BJ (cell line): ENCODE data around the gene COA1. TPM values are rescaled to one million over a fixed set of nuclear protein-coding genes. Genes with fewer than 3 reads are reported as not detected.

ENCODE experiments used
- CTCF ChIA-PET: fragments of 350-600 bp; formaldehyde crosslinking; extraction: SDS; loops from one replicate; lab custom pipeline; 2021; ENCODE audit warnings: antibody characterized with exemption, inconsistent platforms; lab: Yijun Ruan, JAX
- POLR2A ChIA-PET: fragments of 300-600 bp; sonication (Branson Sonifier 250); formaldehyde crosslinking; extraction: SDS; loops from one replicate; lab custom pipeline; 2021; ENCODE audit warnings: antibody characterized with exemption; lab: Charles Lee
- DNase-seq: peaks from one replicate; pipeline ENCODE4 v3.0.0-alpha.2; 2011; ENCODE audit warnings: low read depth
- H3K27me3 ChIP-seq: 2 replicates; pipeline ENCODE4 v1.6.0; 2011; ENCODE audit warnings: low read length; ENCODE audit not compliant: control insufficient read depth, insufficient read depth
- H3K36me3 ChIP-seq: 2 replicates; pipeline ENCODE4 v1.5.1; 2011; ENCODE audit warnings: low read length; ENCODE audit not compliant: control insufficient read depth, insufficient read depth
- H3K4me3 ChIP-seq: 2 replicates; pipeline ENCODE4 v1.5.1; 2011; ENCODE audit warnings: low read depth, mild to moderate bottlenecking, control low read depth, low read length
- polyA plus RNA-seq: library from polyadenylated mRNA; depleted of rRNA; stranded (reverse); fragments of >200 nt; gene quantifications from 2 replicates; pipeline ENCODE4 v1.2.3, GENCODE V29; 2011
- TF ChIP-seq, protein P1 (sequence below): IDR thresholded peaks from 2 replicates; pipeline ENCODE4 v1.5.1; 2011; ENCODE audit warnings: low read depth, mild to moderate bottlenecking, control low read depth, inconsistent platforms, low read length, moderate library complexity; ENCODE audit not compliant: insufficient read depth

COA1 gene
- polyA plus RNA-seq, 1 experiment, result 20.2 TPM

DNA sequence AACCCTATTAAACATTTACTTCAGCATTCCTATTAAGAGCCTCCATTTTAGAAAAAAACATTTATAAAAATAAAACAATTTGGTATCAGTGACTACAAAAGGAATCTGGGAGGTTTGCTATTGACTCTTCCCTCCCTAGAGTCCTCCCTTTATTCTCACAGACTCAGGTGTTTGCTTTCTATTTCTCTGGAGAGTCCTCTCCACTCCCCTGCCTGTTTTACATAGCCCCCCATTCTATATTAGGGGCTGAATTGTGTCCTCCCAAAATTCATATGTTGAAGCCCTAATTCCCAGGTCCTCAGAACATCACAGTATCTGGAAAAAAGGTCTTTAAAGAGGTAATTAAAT lies 69.8 kb downstream of the COA1 start:
- TF ChIP-seq, protein P1, sequence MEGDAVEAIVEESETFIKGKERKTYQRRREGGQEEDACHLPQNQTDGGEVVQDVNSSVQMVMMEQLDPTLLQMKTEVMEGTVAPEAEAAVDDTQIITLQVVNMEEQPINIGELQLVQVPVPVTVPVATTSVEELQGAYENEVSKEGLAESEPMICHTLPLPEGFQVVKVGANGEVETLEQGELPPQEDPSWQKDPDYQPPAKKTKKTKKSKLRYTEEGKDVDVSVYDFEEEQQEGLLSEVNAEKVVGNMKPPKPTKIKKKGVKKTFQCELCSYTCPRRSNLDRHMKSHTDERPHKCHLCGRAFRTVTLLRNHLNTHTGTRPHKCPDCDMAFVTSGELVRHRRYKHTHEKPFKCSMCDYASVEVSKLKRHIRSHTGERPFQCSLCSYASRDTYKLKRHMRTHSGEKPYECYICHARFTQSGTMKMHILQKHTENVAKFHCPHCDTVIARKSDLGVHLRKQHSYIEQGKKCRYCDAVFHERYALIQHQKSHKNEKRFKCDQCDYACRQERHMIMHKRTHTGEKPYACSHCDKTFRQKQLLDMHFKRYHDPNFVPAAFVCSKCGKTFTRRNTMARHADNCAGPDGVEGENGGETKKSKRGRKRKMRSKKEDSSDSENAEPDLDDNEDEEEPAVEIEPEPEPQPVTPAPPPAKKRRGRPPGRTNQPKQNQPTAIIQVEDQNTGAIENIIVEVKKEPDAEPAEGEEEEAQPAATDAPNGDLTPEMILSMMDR, result no peak
- CTCF ChIA-PET, result no interaction called here
- Histone ChIP-seq H3K36me3 (peaks cover 1% of the 10 kb centered on the region; the same call in 1 of the 2 replicates), H3K27me3 (no peaks in the 10 kb centered on the region), H3K4me3 (no peak overlapping the region)
- POLR2A ChIA-PET, result no interaction called here
- DNase-seq, result no peak

DNA sequence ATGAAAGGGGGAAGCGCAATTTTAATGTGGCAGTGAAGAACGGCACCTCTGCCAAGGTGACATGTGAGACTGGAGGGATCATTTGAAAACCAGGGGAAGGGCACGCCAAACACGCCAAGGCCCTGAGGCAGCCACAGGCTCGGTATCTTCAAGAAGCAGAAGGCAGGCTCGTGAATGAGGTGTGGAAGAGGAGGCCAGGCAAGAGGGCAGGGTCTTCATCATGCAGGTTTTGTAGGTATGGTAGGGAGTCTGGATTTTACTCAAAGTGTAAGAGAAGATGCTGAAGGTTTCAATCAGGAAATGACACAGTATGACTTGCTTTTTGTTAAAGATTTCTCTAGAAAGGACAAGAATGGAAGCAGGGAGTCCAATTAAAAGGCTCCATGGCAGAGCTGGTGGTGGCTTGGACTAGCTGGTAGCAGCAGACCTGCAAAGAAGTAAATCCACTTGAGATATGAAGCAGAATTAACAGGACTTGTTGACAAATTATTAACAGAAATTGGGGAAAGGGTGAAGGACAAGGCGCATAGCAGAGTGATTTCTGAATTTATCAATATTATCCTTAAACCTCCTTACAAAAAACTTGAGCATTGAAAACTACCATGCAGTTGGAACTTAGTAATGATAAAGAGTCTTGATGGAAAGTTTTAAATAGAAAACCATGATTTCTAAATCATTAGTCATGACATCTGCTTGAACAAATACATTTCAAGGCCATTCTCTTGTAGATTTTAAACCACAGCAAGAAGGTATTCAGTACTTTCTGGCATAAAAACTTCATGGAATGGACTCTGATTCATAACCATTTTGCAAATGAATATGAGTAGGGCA lies 70.4 kb downstream of the COA1 start:
- ChIA-PET POLR2A (no interaction called here), CTCF (no interaction called here)
- TF ChIP-seq, protein P1, result no peak
- Histone ChIP-seq H3K4me3 (no peak overlapping the region), H3K27me3 (no peaks in the 10 kb centered on the region), H3K36me3 (peaks cover 1% of the 10 kb centered on the region; the same call in 1 of the 2 replicates)
- DNase-seq, result peak; percentile 88

DNA sequence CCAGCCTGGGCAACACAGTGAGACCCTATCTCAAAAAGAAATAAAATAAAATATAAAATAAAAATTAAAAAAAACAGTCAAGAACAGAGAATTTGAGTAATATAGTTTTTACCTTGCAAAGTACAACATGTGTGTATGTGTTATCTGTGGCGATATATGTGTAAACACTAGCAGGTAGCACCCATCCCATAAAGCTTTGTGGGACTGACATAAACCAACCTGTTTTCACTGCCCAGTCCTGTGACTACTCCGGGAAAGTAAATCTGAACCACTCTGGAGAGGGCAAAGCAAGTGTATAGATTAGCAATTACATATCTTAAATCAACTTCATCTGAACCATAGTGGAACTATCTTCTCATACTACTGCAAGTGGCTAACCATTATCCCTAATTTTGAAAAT lies 72.3 kb downstream of the COA1 start:
- TF ChIP-seq, protein P1, result no peak
- no peaks in the 10 kb centered on the region for H3K27me3 ChIP-seq
- H3K36me3 ChIP-seq, result no peaks in the 10 kb centered on the region
- POLR2A ChIA-PET, result no interaction called here
- H3K4me3 ChIP-seq, result no peak overlapping the region
- no peak for DNase-seq
- CTCF ChIA-PET, result no interaction called here

DNA sequence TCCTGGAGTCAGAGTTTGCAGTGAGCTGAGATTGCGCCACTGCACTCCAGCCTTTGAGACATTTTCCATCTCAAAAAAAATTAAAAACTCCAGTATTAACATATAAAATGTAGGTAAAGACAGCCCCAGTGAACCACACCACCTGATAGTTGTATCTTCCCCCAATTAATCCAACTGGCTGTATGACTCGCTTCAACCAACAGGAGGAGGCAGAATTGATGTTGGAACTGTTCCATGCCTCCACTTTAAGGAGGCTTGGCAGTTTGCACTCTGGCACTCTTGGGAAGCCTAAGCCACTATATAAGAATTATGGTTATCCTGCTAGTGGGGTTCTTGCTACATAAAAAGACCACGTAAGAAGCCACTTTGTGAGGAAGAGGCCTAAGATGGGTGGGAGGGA lies 73.7 kb downstream of the COA1 start:
- CTCF ChIA-PET, result interaction anchor here (0.7 kb wide), 1 partner anchor 44 kb away, joined by 4 read pairs; no protein-coding TSS in a partner anchor
- POLR2A ChIA-PET, result no interaction called here
- H3K27me3 ChIP-seq, result no peaks in the 10 kb centered on the region
- H3K4me3 ChIP-seq, result no peak overlapping the region
- no peak for DNase-seq
- no peaks in the 10 kb centered on the region for H3K36me3 ChIP-seq
- TF ChIP-seq, protein P1, result no peak

- no peak overlapping the region for H3K4me3 ChIP-seq
- ChIA-PET POLR2A (no interaction called here), CTCF (interaction anchor here (0.6 to 1.1 kb wide), 3 partner anchors 47 to 80 kb away, joined by 3 read pairs; no protein-coding TSS in a partner anchor)
- TF ChIP-seq, protein P1, result no peak
- no peaks in the 10 kb centered on the region for H3K36me3 ChIP-seq
- no peak for DNase-seq
- no peaks in the 10 kb centered on the region for H3K27me3 ChIP-seq
These were observed 75.3 kb downstream of the COA1 start for GRCh38 chr7:43653891-43654504.
